OCI-LY3 (cell line): ENCODE measurements around the gene ST7.
"Not testable (repeated sequence)": the region's sequence is repeated elsewhere in the genome, so short reads cannot be mapped to it uniquely, and the experiment has no call there.

Experiments used
- H2AFZ ChIP-seq: fragments of 200-600, 300-600 bp; shearing (Covaris generic); 2 replicates; pipeline ENCODE4 v1.6.0; 2014; ENCODE audit warnings: antibody characterized with exemption, low read depth, low read length
- H3K27ac ChIP-seq: fragments of 200-600, 300-600 bp; sonication (generic); 2 replicates; pipeline ENCODE4 v1.5.1; 2014; ENCODE audit warnings: mild to moderate bottlenecking, low read length, moderate library complexity, mixed read lengths
- H3K27me3 ChIP-seq: fragments of 200-600, 300-600 bp; sonication (generic); 2 replicates; pipeline ENCODE4 v1.6.1; 2014; ENCODE audit warnings: low read depth, low read length, mixed read lengths
- H3K36me3 ChIP-seq: fragments of 200-600, 300-600 bp; sonication (generic); replicated peaks from 2 replicates; pipeline ENCODE3; 2014; ENCODE audit warnings: low read depth, low read length, mixed read lengths
- H3K4me1 ChIP-seq: fragments of 300-600, 200-600 bp; sonication (generic); 2 replicates; pipeline ENCODE4 v1.6.1; 2014; ENCODE audit warnings: low read length, mixed read lengths
- H3K4me2 ChIP-seq: fragments of 200-600, 300-600 bp; sonication (generic); 2 replicates; pipeline ENCODE4 v1.6.1; 2014; ENCODE audit warnings: low read length, mixed read lengths
- H3K4me3 ChIP-seq: fragments of 300-600, 200-600 bp; sonication (generic); 2 replicates; pipeline ENCODE4 v1.5.1; 2014; ENCODE audit warnings: antibody characterized with exemption, mild to moderate bottlenecking, low read length, moderate library complexity
- H3K79me2 ChIP-seq: fragments of 300-600, 200-600 bp; shearing (Covaris generic); 2 replicates; pipeline ENCODE4 v1.6.1; 2014; ENCODE audit warnings: mild to moderate bottlenecking, low read length, mixed read lengths
- H3K9ac ChIP-seq: fragments of 300-600, 200-600 bp; shearing (Covaris generic); 2 replicates; pipeline ENCODE4 v1.6.0; 2014; ENCODE audit warnings: mild to moderate bottlenecking, low read length, moderate library complexity
- H3K9me3 ChIP-seq: fragments of 200-600, 300-600 bp; shearing (Covaris generic); 2 replicates; pipeline ENCODE4 v1.6.1; 2014; ENCODE audit warnings: low read length, mixed read lengths; ENCODE audit not compliant: insufficient read depth
- H4K20me1 ChIP-seq: fragments of 200-600, 300-600 bp; sonication (generic); 2 replicates; pipeline ENCODE4 v1.6.1; 2016; ENCODE audit warnings: low read length, mixed read lengths; ENCODE audit not compliant: insufficient read depth
- CTCF ChIP-seq: fragments of 200-600, 300-600 bp; sonication (generic); IDR thresholded peaks from 2 replicates; pipeline ENCODE4 v1.5.1; 2014; ENCODE audit warnings: antibody characterized with exemption, low read length, low read depth
- EZH2phosphoT487 ChIP-seq: fragments of 200-600 bp; shearing (Covaris generic); IDR thresholded peaks from 2 replicates; pipeline ENCODE4 v1.6.1; 2018; ENCODE audit warnings: antibody characterized with exemption, mixed run types, low read depth

The ST7 gene

GRCh38 chr7:116957874-116958273 is 4.6 kb downstream of the ST7 start:
- H3K79me2 ChIP-seq = peaks cover 90% of the 10 kb centered on the region
- peak overlapping the region; percentile 6; the same call in 1 of the 2 replicates for H3K4me3 ChIP-seq
- H3K9me3 ChIP-seq = no peaks in the 10 kb centered on the region
- H3K36me3 ChIP-seq = peaks cover 20% of the 10 kb centered on the region
- peak overlapping the region; percentile 90 for H3K4me2 ChIP-seq
- no peaks in the 10 kb centered on the region for H3K27me3 ChIP-seq
- H3K27ac ChIP-seq = no peak overlapping the region
- H3K9ac ChIP-seq = peak overlapping the region; percentile 0; the same call in 1 of the 2 replicates
- H2AFZ ChIP-seq = no peak overlapping the region
- TF ChIP-seq CTCF (no peak), EZH2phosphoT487 (no peak)
- peaks cover 41% of the 10 kb centered on the region for H3K4me1 ChIP-seq
- H4K20me1 ChIP-seq = peaks cover 16% of the 10 kb centered on the region

- peaks cover 95% of the 10 kb centered on the region for H3K79me2 ChIP-seq
- not testable (repeated sequence) for H3K9me3 ChIP-seq
These were observed 8.8 kb downstream of the ST7 start for GRCh38 chr7:116961966-116962673.

GRCh38 chr7:116963234-116963633 is 9.9 kb downstream of the ST7 start:
- Histone ChIP-seq H3K4me1 (peaks cover 20% of the 10 kb centered on the region), H3K9ac (no peak overlapping the region), H3K4me3 (no peak overlapping the region), H3K79me2 (peaks cover 92% of the 10 kb centered on the region), H3K36me3 (peaks cover 14% of the 10 kb centered on the region), H2AFZ (no peak overlapping the region), H3K27ac (no peak overlapping the region), H4K20me1 (peaks cover 45% of the 10 kb centered on the region), H3K27me3 (no peaks in the 10 kb centered on the region), H3K4me2 (0 out of 2 replicates have a peak overlapping the region, but pooled peaks have one; percentile 4), H3K9me3 (no peaks in the 10 kb centered on the region)
- no peak for TF ChIP-seq CTCF
- TF ChIP-seq EZH2phosphoT487 = no peak

More at GRCh38 chr7:116961966-116962673, 8.8 kb downstream of the ST7 start:
- H3K4me2 ChIP-seq, H3K27me3 ChIP-seq, H2AFZ ChIP-seq, H3K4me3 ChIP-seq, H3K9ac ChIP-seq, H3K27ac ChIP-seq: not testable (repeated sequence)
- H3K4me1 ChIP-seq = peaks cover 31% of the 10 kb centered on the region
- H4K20me1 ChIP-seq = peaks cover 38% of the 10 kb centered on the region
- H3K36me3 ChIP-seq = peaks cover 16% of the 10 kb centered on the region

- peaks cover 4% of the 10 kb centered on the region for H3K36me3 ChIP-seq
- H2AFZ ChIP-seq = no peak overlapping the region
- peaks cover 90% of the 10 kb centered on the region for H3K79me2 ChIP-seq
- TF ChIP-seq EZH2phosphoT487 = no peak
- TF ChIP-seq CTCF = no peak
- no peaks in the 10 kb centered on the region for H3K9me3 ChIP-seq
- H3K4me1 ChIP-seq = peaks cover 29% of the 10 kb centered on the region
- no peak overlapping the region for H3K4me2 ChIP-seq
- H3K4me3 ChIP-seq = no peak overlapping the region
- peaks cover 55% of the 10 kb centered on the region for H4K20me1 ChIP-seq
- H3K27ac ChIP-seq = no peak overlapping the region
- H3K9ac ChIP-seq = no peak overlapping the region
- no peaks in the 10 kb centered on the region for H3K27me3 ChIP-seq
These were observed 13.3 kb downstream of the ST7 start for GRCh38 chr7:116966601-116967000.
